Measurements from ENCODE around the gene KCNQ1. TPM values are rescaled to one million over a fixed set of nuclear protein-coding genes. Genes with fewer than 3 reads are reported as not detected.

The KCNQ1 gene
- total RNA-seq, 1 donor from 2014 or later, result 0.86 TPM

- no peak for DNase-seq (ENCODE audit: low read depth, low spot score)
- Mint-ChIP-seq H3K36me3 (ENCODE audit: low read depth) (no peaks in the 10 kb centered on the region), H3K27me3 (ENCODE audit: low read depth) (no peaks in the 10 kb centered on the region), H3K9me3 (no peaks in the 10 kb centered on the region), H3K4me1 (peaks cover 71% of the 10 kb centered on the region), H3K27ac (ENCODE audit: unreplicated experiment) (no peak overlapping the region), H3K4me3 (no peak overlapping the region)
- peak; percentile 58 for TF ChIP-seq CTCF (conservative IDR thresholded peaks at IDR 0.05)
Observed at GRCh38 chr11:2691991-2692875, 247.4 kb downstream of the KCNQ1 start.

GRCh38 chr11:2693271-2694261 is 248.8 kb downstream of the KCNQ1 start:
- H3K27me3 Mint-ChIP-seq (ENCODE audit: low read depth), result peaks cover 5% of the 10 kb centered on the region
- peaks cover 75% of the 10 kb centered on the region for H3K4me1 Mint-ChIP-seq
- TF ChIP-seq CTCF (conservative IDR thresholded peaks at IDR 0.05), result no peak
- H3K27ac Mint-ChIP-seq (ENCODE audit: unreplicated experiment), result no peak overlapping the region
- DNase-seq (ENCODE audit: low read depth, low spot score), result no peak
- peak overlapping the region; percentile 19 for H3K4me3 Mint-ChIP-seq
- no peaks in the 10 kb centered on the region for H3K9me3 Mint-ChIP-seq
- no peaks in the 10 kb centered on the region for H3K36me3 Mint-ChIP-seq (ENCODE audit: low read depth)

GRCh38 chr11:2694495-2694894 is 249.7 kb downstream of the KCNQ1 start:
- no peak overlapping the region for H3K4me3 Mint-ChIP-seq
- H3K36me3 Mint-ChIP-seq (ENCODE audit: low read depth), result no peaks in the 10 kb centered on the region
- DNase-seq (ENCODE audit: low read depth, low spot score), result no peak
- no peak overlapping the region for H3K27ac Mint-ChIP-seq (ENCODE audit: unreplicated experiment)
- H3K4me1 Mint-ChIP-seq, result peaks cover 76% of the 10 kb centered on the region
- peaks cover 6% of the 10 kb centered on the region for H3K27me3 Mint-ChIP-seq (ENCODE audit: low read depth)
- no peaks in the 10 kb centered on the region for H3K9me3 Mint-ChIP-seq
- TF ChIP-seq CTCF (conservative IDR thresholded peaks at IDR 0.05), result no peak

- DNase-seq (ENCODE audit: low read depth, low spot score), result no peak
- TF ChIP-seq CTCF (conservative IDR thresholded peaks at IDR 0.05), result no peak
- Mint-ChIP-seq H3K4me1 (peaks cover 71% of the 10 kb centered on the region), H3K27ac (ENCODE audit: unreplicated experiment) (no peak overlapping the region), H3K27me3 (ENCODE audit: low read depth) (peaks cover 6% of the 10 kb centered on the region), H3K36me3 (ENCODE audit: low read depth) (no peaks in the 10 kb centered on the region), H3K4me3 (no peak overlapping the region), H3K9me3 (no peaks in the 10 kb centered on the region)
Observed at GRCh38 chr11:2694995-2695939, 250.5 kb downstream of the KCNQ1 start.
